Thyroid gland (tissue), 4 donors: ENCODE data around the gene ID4.

ENCODE experiments used
- POLR2A ChIP-seq, 2 donors: fragments of 450-650 bp; IDR thresholded peaks; one replicate each; pipeline ENCODE4 v1.6.1; 2017; ENCODE audit warnings: antibody characterized with exemption in 2 of 2, mild to moderate bottlenecking in 2 of 2, moderate library complexity in 1 of 2
- TF ChIP-seq, protein P1 (sequence below), 6 experiments: fragments of 200-600 bp in 3 of 6; fragments of 450-650 bp in 3 of 6; sonication (generic) in 3 of 6; IDR thresholded peaks; one replicate each; pipeline ENCODE4 v1.5.1; 2016 to 2019; ENCODE audit warnings: antibody characterized with exemption in 6 of 6, mild to moderate bottlenecking in 2 of 6, inconsistent platforms in 1 of 6, moderate library complexity in 1 of 6

DNA sequence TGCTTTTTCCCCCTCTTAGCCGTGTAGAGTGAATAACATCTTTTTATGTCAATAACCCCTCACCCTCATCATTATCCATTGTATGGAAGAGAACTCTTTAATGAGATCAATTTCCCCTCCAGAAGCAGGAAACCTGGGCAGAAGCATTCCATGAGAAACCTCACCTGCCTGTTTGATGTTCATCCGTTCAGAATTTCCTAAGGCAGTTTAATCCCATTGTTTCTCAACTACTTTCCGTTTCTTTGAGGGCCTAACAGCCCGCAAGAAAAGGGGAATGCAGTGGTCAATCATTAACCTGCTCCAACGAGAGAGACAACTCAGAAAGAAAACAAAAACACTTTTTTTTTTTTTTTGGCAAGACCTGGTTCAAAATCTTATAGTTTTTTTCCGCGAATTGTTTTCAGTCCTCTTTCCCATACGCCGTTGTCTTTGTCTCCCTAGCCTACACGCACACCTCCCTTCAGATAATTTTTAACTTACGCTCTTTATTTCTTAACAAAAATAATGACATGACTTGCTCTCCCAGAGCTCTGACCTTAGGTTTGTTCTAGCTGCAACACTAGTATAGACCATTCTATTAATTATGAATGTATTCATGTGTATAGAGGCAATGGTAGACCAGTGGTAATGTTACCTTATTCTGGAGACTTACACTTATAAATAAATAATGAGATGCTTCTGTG is 25.6 kb upstream of the ID4 start:
- TF ChIP-seq, protein P1, sequence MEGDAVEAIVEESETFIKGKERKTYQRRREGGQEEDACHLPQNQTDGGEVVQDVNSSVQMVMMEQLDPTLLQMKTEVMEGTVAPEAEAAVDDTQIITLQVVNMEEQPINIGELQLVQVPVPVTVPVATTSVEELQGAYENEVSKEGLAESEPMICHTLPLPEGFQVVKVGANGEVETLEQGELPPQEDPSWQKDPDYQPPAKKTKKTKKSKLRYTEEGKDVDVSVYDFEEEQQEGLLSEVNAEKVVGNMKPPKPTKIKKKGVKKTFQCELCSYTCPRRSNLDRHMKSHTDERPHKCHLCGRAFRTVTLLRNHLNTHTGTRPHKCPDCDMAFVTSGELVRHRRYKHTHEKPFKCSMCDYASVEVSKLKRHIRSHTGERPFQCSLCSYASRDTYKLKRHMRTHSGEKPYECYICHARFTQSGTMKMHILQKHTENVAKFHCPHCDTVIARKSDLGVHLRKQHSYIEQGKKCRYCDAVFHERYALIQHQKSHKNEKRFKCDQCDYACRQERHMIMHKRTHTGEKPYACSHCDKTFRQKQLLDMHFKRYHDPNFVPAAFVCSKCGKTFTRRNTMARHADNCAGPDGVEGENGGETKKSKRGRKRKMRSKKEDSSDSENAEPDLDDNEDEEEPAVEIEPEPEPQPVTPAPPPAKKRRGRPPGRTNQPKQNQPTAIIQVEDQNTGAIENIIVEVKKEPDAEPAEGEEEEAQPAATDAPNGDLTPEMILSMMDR (IDR thresholded peaks at IDR 0.05), result no peak
- no peak for TF ChIP-seq POLR2A (IDR thresholded peaks at IDR 0.05)
